ENCODE data around the gene ZNF692.

The ZNF692 gene

GRCh38 chr1:248824301-248824700, 34.6 kb downstream of the ZNF692 start:
- DNase-seq, result no peak

GRCh38 chr1:248823517-248824001, 35.3 kb downstream of the ZNF692 start:
- DNase-seq, result peak; percentile 94

GRCh38 chr1:248822148-248823032, 36.5 kb downstream of the ZNF692 start:
- DNase-seq, result no peak

GRCh38 chr1:248821641-248822040, 37.2 kb downstream of the ZNF692 start:
- no peak for DNase-seq

- DNase-seq, result peak; percentile 94
Observed at GRCh38 chr1:248821101-248821500, 37.8 kb downstream of the ZNF692 start.

- DNase-seq, result no peak
Observed at GRCh38 chr1:248820041-248820585, 38.8 kb downstream of the ZNF692 start.

GRCh38 chr1:248818505-248819374, 40.1 kb downstream of the ZNF692 start:
- no peak for DNase-seq

- no peak for DNase-seq
Observed at GRCh38 chr1:248817065-248817464, 41.8 kb downstream of the ZNF692 start.

GRCh38 chr1:248816042-248816851, 42.6 kb downstream of the ZNF692 start:
- no peak for DNase-seq

- no peak for DNase-seq
Observed at GRCh38 chr1:248815407-248816034, 43.4 kb downstream of the ZNF692 start.

GRCh38 chr1:248814351-248814750, 44.5 kb downstream of the ZNF692 start:
- no peak for DNase-seq

GRCh38 chr1:248813546-248813945, 45.3 kb downstream of the ZNF692 start:
- no peak for DNase-seq

GRCh38 chr1:248812736-248813425, 46.0 kb downstream of the ZNF692 start:
- no peak for DNase-seq

- no peak for DNase-seq
Observed at GRCh38 chr1:248811514-248812490, 47.1 kb downstream of the ZNF692 start.

- no peak for DNase-seq
Observed at GRCh38 chr1:248810727-248811513, 48.0 kb downstream of the ZNF692 start.

- DNase-seq, result no peak
Observed at GRCh38 chr1:248810000-248810726, 48.7 kb downstream of the ZNF692 start.

- no peak for DNase-seq
Observed at GRCh38 chr1:248808876-248809275, 50.0 kb downstream of the ZNF692 start.

- peak; percentile 21 for DNase-seq
Observed at GRCh38 chr1:248807067-248807737, 51.7 kb downstream of the ZNF692 start.

Measured in fibroblast of skin of right biceps (primary cell).